Liver (tissue), 9 donors: ENCODE data around the gene BTK. TPM values are rescaled to one million over a fixed set of nuclear protein-coding genes. Genes with fewer than 3 reads are reported as not detected.

Experiments used
- DNase-seq: peaks from one replicate; pipeline ENCODE4 v3.0.0-alpha.2; 2017; ENCODE audit warnings: low spot score
- H3K27ac ChIP-seq, 2 donors: one replicate each; pipeline ENCODE4 v1.7.0; 2013; ENCODE audit warnings: inconsistent platforms in 2 of 2, low read length in 2 of 2, control low read depth in 1 of 2, low read depth in 1 of 2, mild to moderate bottlenecking in 1 of 2
- H3K27me3 ChIP-seq, 4 donors: one replicate each; pipeline versions ENCODE4 v1.6.1 to v1.7.0; 2013; ENCODE audit warnings: low read length in 3 of 4, inconsistent platforms in 1 of 4, mild to moderate bottlenecking in 1 of 4, moderate library complexity in 1 of 4; ENCODE audit not compliant: control insufficient read depth in 4 of 4, insufficient read depth in 4 of 4
- H3K36me3 ChIP-seq, 4 donors: one replicate each; pipeline versions ENCODE4 v1.6.1 to v1.7.0; 2013; ENCODE audit warnings: low read length in 3 of 4, mild to moderate bottlenecking in 3 of 4, low read depth in 1 of 4, moderate library complexity in 1 of 4; ENCODE audit not compliant: control insufficient read depth in 4 of 4, insufficient read depth in 3 of 4
- H3K4me1 ChIP-seq, 4 donors: one replicate each; pipeline versions ENCODE4 v1.6.1 to v1.7.0; 2013; ENCODE audit warnings: low read length in 3 of 4, mild to moderate bottlenecking in 3 of 4, moderate library complexity in 1 of 4; ENCODE audit not compliant: control insufficient read depth in 4 of 4, insufficient read depth in 4 of 4
- H3K4me3 ChIP-seq, 3 donors: one replicate each; pipeline versions ENCODE4 v1.6.1 to v1.7.0; 2013; ENCODE audit warnings: low read length in 3 of 3, control low read depth in 1 of 3, low read depth in 1 of 3, mild to moderate bottlenecking in 1 of 3
- H3K9ac ChIP-seq, 2 donors: one replicate each; pipeline ENCODE4 v1.7.0; 2013; ENCODE audit warnings: low read length in 2 of 2, mild to moderate bottlenecking in 2 of 2, moderate library complexity in 2 of 2, control low read depth in 1 of 2, low read depth in 1 of 2
- H3K9me3 ChIP-seq, 4 donors: one replicate each; pipeline versions ENCODE4 v1.6.1 to v1.7.0; 2013; ENCODE audit warnings: low read length in 3 of 4; ENCODE audit not compliant: control insufficient read depth in 4 of 4
- EGR1 ChIP-seq, 2 donors: IDR thresholded peaks; 2 replicates each; pipeline ENCODE4 v1.6.1; 2016 to 2018; ENCODE audit warnings: antibody characterized with exemption in 2 of 2, low read depth in 2 of 2
- GABPA ChIP-seq, 2 donors: IDR thresholded peaks in 1 of 2; conservative IDR thresholded peaks in 1 of 2; 2 replicates each; pipeline ENCODE4 v1.6.1; 2016; ENCODE audit warnings: antibody characterized with exemption in 2 of 2, mild to moderate bottlenecking in 1 of 2, moderate library complexity in 1 of 2
- HNF4A ChIP-seq, 2 donors: conservative IDR thresholded peaks; 2 replicates each; pipeline ENCODE4 v1.6.1; 2016; ENCODE audit warnings: antibody characterized with exemption in 2 of 2, mild to moderate bottlenecking in 2 of 2
- HNF4G ChIP-seq: IDR thresholded peaks from 2 replicates; pipeline ENCODE4 v1.6.1; 2016; ENCODE audit warnings: antibody characterized with exemption
- JUND ChIP-seq, 2 donors: IDR thresholded peaks; 2 replicates each; pipeline ENCODE4 v1.6.1; 2016; ENCODE audit warnings: antibody characterized with exemption in 2 of 2
- NR2F2 ChIP-seq: IDR thresholded peaks from 2 replicates; pipeline ENCODE4 v1.6.1; 2016; ENCODE audit warnings: antibody characterized with exemption
- RAD21 ChIP-seq, 2 donors: IDR thresholded peaks; 2 replicates each; pipeline ENCODE4 v1.6.1; 2016; ENCODE audit warnings: antibody characterized with exemption in 2 of 2, mild to moderate bottlenecking in 2 of 2
- RXRA ChIP-seq, 2 donors: IDR thresholded peaks; 2 replicates each; pipeline ENCODE4 v1.6.1; 2017 to 2018; ENCODE audit warnings: antibody characterized with exemption in 2 of 2, mild to moderate bottlenecking in 1 of 2
- SP1 ChIP-seq: IDR thresholded peaks from 2 replicates; pipeline ENCODE4 v1.6.1; 2018; ENCODE audit warnings: antibody characterized with exemption, mild to moderate bottlenecking
- TAF1 ChIP-seq: conservative IDR thresholded peaks from 2 replicates; pipeline ENCODE4 v1.6.1; 2016; ENCODE audit warnings: antibody characterized with exemption, mild to moderate bottlenecking
- YY1 ChIP-seq: IDR thresholded peaks from 2 replicates; pipeline ENCODE4 v1.6.1; 2016; ENCODE audit warnings: antibody characterized with exemption, mild to moderate bottlenecking
- WGBS: extraction: QIAGEN DNeasy Blood & Tissue Kit; methylation state at CpG from one replicate; pipeline ENCODE4 v1.1.7; 2013; 5-methylcytosine and 5-hydroxymethylcytosine counted together
- polyA plus RNA-seq, 2 donors: library from polyadenylated mRNA; stranded (reverse) in 1 of 2; unstranded in 1 of 2; fragments of 200-250 nt in 1 of 2; fragments of >200 nt in 1 of 2; fragmentation: Nextera tagmentation in 1 of 2; extraction: Ambion mirVana in 1 of 2; gene quantifications; one replicate each; pipeline versions ENCODE4 v1.2.1 to v1.2.3, GENCODE V29; 2013 to 2015
- total RNA-seq, 2 donors: library from RNA; depleted of rRNA; stranded (reverse); fragments of >200 nt; gene quantifications; one replicate each; pipeline ENCODE4 v1.2.3, GENCODE V29; 2014
- TF ChIP-seq, protein P1 (sequence below): IDR thresholded peaks from 2 replicates; pipeline ENCODE4 v1.6.1; 2016; ENCODE audit warnings: antibody characterized with exemption
- TF ChIP-seq, protein P2 (sequence below): fragments of 150-350 bp; IDR thresholded peaks from 2 replicates; pipeline ENCODE4 v1.5.1; 2017; ENCODE audit warnings: improper control_type of control experiment, low read depth, low read length; ENCODE audit not compliant: missing input control
- TF ChIP-seq, protein P3 (sequence below): IDR thresholded peaks from 2 replicates; pipeline ENCODE4 v1.6.1; 2016; ENCODE audit warnings: antibody characterized with exemption, mild to moderate bottlenecking
- TF ChIP-seq, protein P4 (sequence below): IDR thresholded peaks from 2 replicates; pipeline ENCODE4 v1.6.1; 2016; ENCODE audit warnings: antibody characterized with exemption
- TF ChIP-seq, protein P5 (sequence below): IDR thresholded peaks from 2 replicates; pipeline ENCODE4 v1.6.1; 2016; ENCODE audit warnings: antibody characterized with exemption
- donor health status: healthy.
- donor health status: healthy.
- donor health status: healthy.
- donor health status: healthy.
- donor health status: healthy.

The BTK gene
- total and polyA plus RNA-seq, 4 donors = 0.99 to 22.6 (median 2.3) TPM

DNA sequence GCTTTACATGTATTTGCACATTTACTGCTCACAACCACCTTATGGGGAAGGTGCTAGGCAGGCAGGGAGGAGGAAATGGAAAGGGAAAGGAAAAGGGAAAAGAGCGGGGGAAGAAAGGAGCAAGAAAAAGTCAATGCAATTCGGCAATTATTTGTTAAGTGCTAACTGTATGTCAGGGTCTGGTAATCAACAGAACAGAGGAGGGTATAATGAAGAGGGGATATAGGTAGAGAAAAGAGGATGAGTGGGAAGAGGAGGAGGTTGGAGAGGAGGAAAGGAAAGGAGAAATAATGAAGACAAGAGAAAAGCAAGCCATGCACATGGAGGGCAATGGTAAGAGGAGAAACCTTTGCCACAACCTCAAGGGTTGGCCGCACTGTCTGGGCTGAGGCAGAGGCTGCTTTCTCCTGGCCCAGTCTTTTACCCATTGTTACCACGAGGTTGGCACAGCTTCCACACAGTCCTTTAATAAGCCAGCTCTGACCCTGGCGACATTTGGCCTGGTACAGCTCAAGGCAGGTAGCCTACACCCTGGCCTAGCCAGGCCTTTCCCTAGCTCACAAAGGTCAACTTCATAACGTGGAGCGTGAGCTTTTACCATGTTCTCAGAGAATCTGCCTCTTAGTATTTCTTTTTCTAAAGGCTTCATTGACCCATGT, 836 bp downstream of the BTK start:
- Histone ChIP-seq H3K9me3 (no peaks in the 10 kb centered on the region), H3K27me3 (no peaks in the 10 kb centered on the region), H3K27ac (no peak overlapping the region), H3K4me1 (no peaks in the 10 kb centered on the region), H3K4me3 (no peak overlapping the region), H3K36me3 (no peaks in the 10 kb centered on the region), H3K9ac (no peak overlapping the region)
- TF ChIP-seq, protein P1, sequence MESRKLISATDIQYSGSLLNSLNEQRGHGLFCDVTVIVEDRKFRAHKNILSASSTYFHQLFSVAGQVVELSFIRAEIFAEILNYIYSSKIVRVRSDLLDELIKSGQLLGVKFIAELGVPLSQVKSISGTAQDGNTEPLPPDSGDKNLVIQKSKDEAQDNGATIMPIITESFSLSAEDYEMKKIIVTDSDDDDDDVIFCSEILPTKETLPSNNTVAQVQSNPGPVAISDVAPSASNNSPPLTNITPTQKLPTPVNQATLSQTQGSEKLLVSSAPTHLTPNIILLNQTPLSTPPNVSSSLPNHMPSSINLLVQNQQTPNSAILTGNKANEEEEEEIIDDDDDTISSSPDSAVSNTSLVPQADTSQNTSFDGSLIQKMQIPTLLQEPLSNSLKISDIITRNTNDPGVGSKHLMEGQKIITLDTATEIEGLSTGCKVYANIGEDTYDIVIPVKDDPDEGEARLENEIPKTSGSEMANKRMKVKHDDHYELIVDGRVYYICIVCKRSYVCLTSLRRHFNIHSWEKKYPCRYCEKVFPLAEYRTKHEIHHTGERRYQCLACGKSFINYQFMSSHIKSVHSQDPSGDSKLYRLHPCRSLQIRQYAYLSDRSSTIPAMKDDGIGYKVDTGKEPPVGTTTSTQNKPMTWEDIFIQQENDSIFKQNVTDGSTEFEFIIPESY = no peak
- TF ChIP-seq JUND (IDR thresholded peaks at IDR 0.05) = no peak
- WGBS = 78% methylated on average over 7 of the region's 7 CpGs
- no peak for DNase-seq

DNA sequence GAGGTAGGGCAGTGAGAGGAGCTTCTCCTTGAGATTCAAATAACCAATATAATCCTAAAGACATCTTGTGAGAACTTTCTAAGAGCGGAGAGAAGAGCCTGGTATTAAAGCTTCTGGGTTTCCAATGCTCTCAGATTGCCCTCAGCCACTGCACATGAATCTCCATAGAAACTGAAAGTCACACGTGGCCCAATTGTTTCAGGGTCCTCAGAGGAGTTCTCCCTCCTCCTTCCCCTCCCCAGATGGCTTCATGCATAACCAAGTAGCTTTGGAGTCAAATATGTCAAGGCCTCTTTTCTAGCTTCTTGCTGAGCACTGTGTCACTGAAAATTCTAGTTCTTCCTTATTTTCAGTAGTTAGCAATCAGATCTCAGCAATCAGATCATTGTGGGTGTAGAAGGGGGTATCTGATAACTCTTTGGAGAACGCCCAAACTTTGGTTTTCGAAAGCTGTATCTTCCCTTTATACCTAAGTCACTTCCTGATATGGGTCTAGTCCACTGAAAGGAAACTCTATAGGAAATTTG, 2.2 kb downstream of the BTK start:
- H3K36me3 ChIP-seq = no peaks in the 10 kb centered on the region
- H3K27me3 ChIP-seq = no peaks in the 10 kb centered on the region
- TF ChIP-seq GABPA (IDR thresholded peaks at IDR 0.05 in 1 of 2, conservative IDR thresholded peaks at IDR 0.05 in 1 of 2) = no peak
- TF ChIP-seq NR2F2 = no peak
- no peak for TF ChIP-seq YY1
- TF ChIP-seq EGR1 (IDR thresholded peaks at IDR 0.05; ENCODE audit: low read depth in 2 of 2) = no peak
- TF ChIP-seq, protein P2, sequence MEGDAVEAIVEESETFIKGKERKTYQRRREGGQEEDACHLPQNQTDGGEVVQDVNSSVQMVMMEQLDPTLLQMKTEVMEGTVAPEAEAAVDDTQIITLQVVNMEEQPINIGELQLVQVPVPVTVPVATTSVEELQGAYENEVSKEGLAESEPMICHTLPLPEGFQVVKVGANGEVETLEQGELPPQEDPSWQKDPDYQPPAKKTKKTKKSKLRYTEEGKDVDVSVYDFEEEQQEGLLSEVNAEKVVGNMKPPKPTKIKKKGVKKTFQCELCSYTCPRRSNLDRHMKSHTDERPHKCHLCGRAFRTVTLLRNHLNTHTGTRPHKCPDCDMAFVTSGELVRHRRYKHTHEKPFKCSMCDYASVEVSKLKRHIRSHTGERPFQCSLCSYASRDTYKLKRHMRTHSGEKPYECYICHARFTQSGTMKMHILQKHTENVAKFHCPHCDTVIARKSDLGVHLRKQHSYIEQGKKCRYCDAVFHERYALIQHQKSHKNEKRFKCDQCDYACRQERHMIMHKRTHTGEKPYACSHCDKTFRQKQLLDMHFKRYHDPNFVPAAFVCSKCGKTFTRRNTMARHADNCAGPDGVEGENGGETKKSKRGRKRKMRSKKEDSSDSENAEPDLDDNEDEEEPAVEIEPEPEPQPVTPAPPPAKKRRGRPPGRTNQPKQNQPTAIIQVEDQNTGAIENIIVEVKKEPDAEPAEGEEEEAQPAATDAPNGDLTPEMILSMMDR = no peak
- no peak for TF ChIP-seq HNF4G
- TF ChIP-seq TAF1 = no peak
- TF ChIP-seq, protein P1 = no peak
- no peak for TF ChIP-seq HNF4A (conservative IDR thresholded peaks at IDR 0.05)
- TF ChIP-seq, protein P3, sequence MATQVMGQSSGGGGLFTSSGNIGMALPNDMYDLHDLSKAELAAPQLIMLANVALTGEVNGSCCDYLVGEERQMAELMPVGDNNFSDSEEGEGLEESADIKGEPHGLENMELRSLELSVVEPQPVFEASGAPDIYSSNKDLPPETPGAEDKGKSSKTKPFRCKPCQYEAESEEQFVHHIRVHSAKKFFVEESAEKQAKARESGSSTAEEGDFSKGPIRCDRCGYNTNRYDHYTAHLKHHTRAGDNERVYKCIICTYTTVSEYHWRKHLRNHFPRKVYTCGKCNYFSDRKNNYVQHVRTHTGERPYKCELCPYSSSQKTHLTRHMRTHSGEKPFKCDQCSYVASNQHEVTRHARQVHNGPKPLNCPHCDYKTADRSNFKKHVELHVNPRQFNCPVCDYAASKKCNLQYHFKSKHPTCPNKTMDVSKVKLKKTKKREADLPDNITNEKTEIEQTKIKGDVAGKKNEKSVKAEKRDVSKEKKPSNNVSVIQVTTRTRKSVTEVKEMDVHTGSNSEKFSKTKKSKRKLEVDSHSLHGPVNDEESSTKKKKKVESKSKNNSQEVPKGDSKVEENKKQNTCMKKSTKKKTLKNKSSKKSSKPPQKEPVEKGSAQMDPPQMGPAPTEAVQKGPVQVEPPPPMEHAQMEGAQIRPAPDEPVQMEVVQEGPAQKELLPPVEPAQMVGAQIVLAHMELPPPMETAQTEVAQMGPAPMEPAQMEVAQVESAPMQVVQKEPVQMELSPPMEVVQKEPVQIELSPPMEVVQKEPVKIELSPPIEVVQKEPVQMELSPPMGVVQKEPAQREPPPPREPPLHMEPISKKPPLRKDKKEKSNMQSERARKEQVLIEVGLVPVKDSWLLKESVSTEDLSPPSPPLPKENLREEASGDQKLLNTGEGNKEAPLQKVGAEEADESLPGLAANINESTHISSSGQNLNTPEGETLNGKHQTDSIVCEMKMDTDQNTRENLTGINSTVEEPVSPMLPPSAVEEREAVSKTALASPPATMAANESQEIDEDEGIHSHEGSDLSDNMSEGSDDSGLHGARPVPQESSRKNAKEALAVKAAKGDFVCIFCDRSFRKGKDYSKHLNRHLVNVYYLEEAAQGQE = no peak
- no peak for TF ChIP-seq SP1
- TF ChIP-seq RXRA (IDR thresholded peaks at IDR 0.05) = no peak
- TF ChIP-seq RAD21 (IDR thresholded peaks at IDR 0.05) = no peak
- TF ChIP-seq, protein P4, sequence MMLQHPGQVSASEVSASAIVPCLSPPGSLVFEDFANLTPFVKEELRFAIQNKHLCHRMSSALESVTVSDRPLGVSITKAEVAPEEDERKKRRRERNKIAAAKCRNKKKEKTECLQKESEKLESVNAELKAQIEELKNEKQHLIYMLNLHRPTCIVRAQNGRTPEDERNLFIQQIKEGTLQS = no peak
- TF ChIP-seq, protein P5, sequence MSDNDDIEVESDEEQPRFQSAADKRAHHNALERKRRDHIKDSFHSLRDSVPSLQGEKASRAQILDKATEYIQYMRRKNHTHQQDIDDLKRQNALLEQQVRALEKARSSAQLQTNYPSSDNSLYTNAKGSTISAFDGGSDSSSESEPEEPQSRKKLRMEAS = no peak
- no peak for DNase-seq
- no peak overlapping the region for H3K27ac ChIP-seq
- H3K9ac ChIP-seq = no peak overlapping the region
- H3K4me3 ChIP-seq = no peak overlapping the region
- H3K9me3 ChIP-seq = no peaks in the 10 kb centered on the region
- WGBS = 70% methylated on average over 4 of the region's 4 CpGs
- H3K4me1 ChIP-seq = no peaks in the 10 kb centered on the region
